ENCODE data around the gene ATP2A2.

DNA sequence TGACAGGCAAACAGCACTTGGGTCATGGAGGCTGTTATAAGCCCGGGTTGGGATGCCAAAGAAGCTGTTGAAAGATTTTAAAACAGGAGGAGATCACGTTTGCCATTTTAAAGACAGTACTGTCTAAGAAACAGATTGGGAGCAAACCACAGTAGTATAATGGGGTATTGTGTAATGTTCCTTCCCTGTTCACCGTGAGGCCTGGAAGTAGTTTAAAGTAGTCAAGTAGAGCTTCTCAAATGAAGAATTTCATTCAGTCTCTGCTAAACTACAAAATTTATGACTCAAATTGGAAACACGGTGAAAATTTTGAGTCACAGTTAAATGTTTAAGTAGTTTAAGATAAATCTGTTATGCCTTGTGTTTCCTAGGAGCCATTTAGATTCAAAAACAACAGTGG is 35.8 kb downstream of the ATP2A2 start:
- TF ChIP-seq, protein P1, sequence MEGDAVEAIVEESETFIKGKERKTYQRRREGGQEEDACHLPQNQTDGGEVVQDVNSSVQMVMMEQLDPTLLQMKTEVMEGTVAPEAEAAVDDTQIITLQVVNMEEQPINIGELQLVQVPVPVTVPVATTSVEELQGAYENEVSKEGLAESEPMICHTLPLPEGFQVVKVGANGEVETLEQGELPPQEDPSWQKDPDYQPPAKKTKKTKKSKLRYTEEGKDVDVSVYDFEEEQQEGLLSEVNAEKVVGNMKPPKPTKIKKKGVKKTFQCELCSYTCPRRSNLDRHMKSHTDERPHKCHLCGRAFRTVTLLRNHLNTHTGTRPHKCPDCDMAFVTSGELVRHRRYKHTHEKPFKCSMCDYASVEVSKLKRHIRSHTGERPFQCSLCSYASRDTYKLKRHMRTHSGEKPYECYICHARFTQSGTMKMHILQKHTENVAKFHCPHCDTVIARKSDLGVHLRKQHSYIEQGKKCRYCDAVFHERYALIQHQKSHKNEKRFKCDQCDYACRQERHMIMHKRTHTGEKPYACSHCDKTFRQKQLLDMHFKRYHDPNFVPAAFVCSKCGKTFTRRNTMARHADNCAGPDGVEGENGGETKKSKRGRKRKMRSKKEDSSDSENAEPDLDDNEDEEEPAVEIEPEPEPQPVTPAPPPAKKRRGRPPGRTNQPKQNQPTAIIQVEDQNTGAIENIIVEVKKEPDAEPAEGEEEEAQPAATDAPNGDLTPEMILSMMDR (IDR thresholded peaks at IDR 0.05) = no peak
- TF ChIP-seq POLR2A (IDR thresholded peaks at IDR 0.05; ENCODE audit: low read depth) (no peak), POLR2AphosphoS5 (IDR thresholded peaks at IDR 0.05) (peak in 1 of 2 donors; percentile 12), EP300 (IDR thresholded peaks at IDR 0.05) (no peak)
